ENCODE data around the gene TCEAL1. TPM values are rescaled to one million over a fixed set of nuclear protein-coding genes. Genes with fewer than 3 reads are reported as not detected.

TCEAL1 gene
- polyA plus RNA-seq, 1 donor from 2014 or later, result 89.4 TPM

GRCh38 chrX:103616676-103617186 is 12.0 kb upstream of the TCEAL1 start:
- TF ChIP-seq MXI1 (conservative IDR thresholded peaks at IDR 0.05; ENCODE audit: poor library complexity, severe bottlenecking) (no peak), SMC3 (conservative IDR thresholded peaks at IDR 0.05; ENCODE audit: poor library complexity) (no peak), TAF1 (IDR thresholded peaks at IDR 0.05; ENCODE audit: low read depth) (no peak), RAD21 (conservative IDR thresholded peaks at IDR 0.05) (no peak), EP300 (conservative IDR thresholded peaks at IDR 0.05; ENCODE audit: poor library complexity, severe bottlenecking) (no peak), EZH2 (IDR thresholded peaks at IDR 0.05; ENCODE audit: borderline replicate concordance, insufficient read depth, low read length, poor library complexity, severe bottlenecking) (no peak)
- TF ChIP-seq, protein P1, sequence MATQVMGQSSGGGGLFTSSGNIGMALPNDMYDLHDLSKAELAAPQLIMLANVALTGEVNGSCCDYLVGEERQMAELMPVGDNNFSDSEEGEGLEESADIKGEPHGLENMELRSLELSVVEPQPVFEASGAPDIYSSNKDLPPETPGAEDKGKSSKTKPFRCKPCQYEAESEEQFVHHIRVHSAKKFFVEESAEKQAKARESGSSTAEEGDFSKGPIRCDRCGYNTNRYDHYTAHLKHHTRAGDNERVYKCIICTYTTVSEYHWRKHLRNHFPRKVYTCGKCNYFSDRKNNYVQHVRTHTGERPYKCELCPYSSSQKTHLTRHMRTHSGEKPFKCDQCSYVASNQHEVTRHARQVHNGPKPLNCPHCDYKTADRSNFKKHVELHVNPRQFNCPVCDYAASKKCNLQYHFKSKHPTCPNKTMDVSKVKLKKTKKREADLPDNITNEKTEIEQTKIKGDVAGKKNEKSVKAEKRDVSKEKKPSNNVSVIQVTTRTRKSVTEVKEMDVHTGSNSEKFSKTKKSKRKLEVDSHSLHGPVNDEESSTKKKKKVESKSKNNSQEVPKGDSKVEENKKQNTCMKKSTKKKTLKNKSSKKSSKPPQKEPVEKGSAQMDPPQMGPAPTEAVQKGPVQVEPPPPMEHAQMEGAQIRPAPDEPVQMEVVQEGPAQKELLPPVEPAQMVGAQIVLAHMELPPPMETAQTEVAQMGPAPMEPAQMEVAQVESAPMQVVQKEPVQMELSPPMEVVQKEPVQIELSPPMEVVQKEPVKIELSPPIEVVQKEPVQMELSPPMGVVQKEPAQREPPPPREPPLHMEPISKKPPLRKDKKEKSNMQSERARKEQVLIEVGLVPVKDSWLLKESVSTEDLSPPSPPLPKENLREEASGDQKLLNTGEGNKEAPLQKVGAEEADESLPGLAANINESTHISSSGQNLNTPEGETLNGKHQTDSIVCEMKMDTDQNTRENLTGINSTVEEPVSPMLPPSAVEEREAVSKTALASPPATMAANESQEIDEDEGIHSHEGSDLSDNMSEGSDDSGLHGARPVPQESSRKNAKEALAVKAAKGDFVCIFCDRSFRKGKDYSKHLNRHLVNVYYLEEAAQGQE (IDR thresholded peaks at IDR 0.05; ENCODE audit: borderline replicate concordance), result no peak
- TF ChIP-seq, protein P2, sequence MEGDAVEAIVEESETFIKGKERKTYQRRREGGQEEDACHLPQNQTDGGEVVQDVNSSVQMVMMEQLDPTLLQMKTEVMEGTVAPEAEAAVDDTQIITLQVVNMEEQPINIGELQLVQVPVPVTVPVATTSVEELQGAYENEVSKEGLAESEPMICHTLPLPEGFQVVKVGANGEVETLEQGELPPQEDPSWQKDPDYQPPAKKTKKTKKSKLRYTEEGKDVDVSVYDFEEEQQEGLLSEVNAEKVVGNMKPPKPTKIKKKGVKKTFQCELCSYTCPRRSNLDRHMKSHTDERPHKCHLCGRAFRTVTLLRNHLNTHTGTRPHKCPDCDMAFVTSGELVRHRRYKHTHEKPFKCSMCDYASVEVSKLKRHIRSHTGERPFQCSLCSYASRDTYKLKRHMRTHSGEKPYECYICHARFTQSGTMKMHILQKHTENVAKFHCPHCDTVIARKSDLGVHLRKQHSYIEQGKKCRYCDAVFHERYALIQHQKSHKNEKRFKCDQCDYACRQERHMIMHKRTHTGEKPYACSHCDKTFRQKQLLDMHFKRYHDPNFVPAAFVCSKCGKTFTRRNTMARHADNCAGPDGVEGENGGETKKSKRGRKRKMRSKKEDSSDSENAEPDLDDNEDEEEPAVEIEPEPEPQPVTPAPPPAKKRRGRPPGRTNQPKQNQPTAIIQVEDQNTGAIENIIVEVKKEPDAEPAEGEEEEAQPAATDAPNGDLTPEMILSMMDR (IDR thresholded peaks at IDR 0.05; ENCODE audit: poor library complexity, severe bottlenecking), result no peak
- H3K27ac ChIP-seq (ENCODE audit: low read length), result no peak overlapping the region
- H3K4me2 ChIP-seq (ENCODE audit: low read length), result no peak overlapping the region
- no peak overlapping the region for H2AFZ ChIP-seq (ENCODE audit: low read depth, low read length)
- no peaks in the 10 kb centered on the region for H3K79me2 ChIP-seq (replicated peaks; ENCODE audit: insufficient read depth, low read length)
- no peak overlapping the region for H3K4me3 ChIP-seq (ENCODE audit: low read length)
- H4K20me1 ChIP-seq (ENCODE audit: insufficient read depth), result no peaks in the 10 kb centered on the region
- no peaks in the 10 kb centered on the region for H3K27me3 ChIP-seq (ENCODE audit: insufficient read depth, low read depth, low read length)
- H3F3A ChIP-seq (ENCODE audit: insufficient read depth, low read length, poor library complexity, severe bottlenecking), result no peaks in the 10 kb centered on the region
- H3K9ac ChIP-seq (ENCODE audit: low read length), result no peak overlapping the region
- no peaks in the 10 kb centered on the region for H3K36me3 ChIP-seq (ENCODE audit: insufficient read depth, low read length)
- no peaks in the 10 kb centered on the region for H3K9me3 ChIP-seq (ENCODE audit: low read length)
- H3K9me2 ChIP-seq (ENCODE audit: insufficient read depth, low read length), result no peaks in the 10 kb centered on the region

GRCh38 chrX:103624111-103624510 is 4.7 kb upstream of the TCEAL1 start:
- Histone ChIP-seq H3K27ac (ENCODE audit: low read length) (no peak overlapping the region), H3K9me3 (ENCODE audit: low read length) (no peaks in the 10 kb centered on the region), H3K79me2 (replicated peaks; ENCODE audit: insufficient read depth, low read length) (peaks cover 6% of the 10 kb centered on the region), H4K20me1 (ENCODE audit: insufficient read depth) (no peaks in the 10 kb centered on the region), H3K36me3 (ENCODE audit: insufficient read depth, low read length) (no peaks in the 10 kb centered on the region), H3K27me3 (ENCODE audit: insufficient read depth, low read depth, low read length) (no peaks in the 10 kb centered on the region), H3K9me2 (ENCODE audit: insufficient read depth, low read length) (no peaks in the 10 kb centered on the region), H3F3A (ENCODE audit: insufficient read depth, low read length, poor library complexity, severe bottlenecking) (no peaks in the 10 kb centered on the region), H3K4me2 (ENCODE audit: low read length) (no peak overlapping the region), H2AFZ (ENCODE audit: low read depth, low read length) (no peak overlapping the region), H3K9ac (ENCODE audit: low read length) (no peak overlapping the region), H3K4me3 (ENCODE audit: low read length) (no peak overlapping the region)
- TF ChIP-seq EP300 (conservative IDR thresholded peaks at IDR 0.05; ENCODE audit: poor library complexity, severe bottlenecking), result no peak
- TF ChIP-seq, protein P2 (IDR thresholded peaks at IDR 0.05; ENCODE audit: poor library complexity, severe bottlenecking), result no peak
- TF ChIP-seq MXI1 (conservative IDR thresholded peaks at IDR 0.05; ENCODE audit: poor library complexity, severe bottlenecking), result no peak
- TF ChIP-seq, protein P1 (IDR thresholded peaks at IDR 0.05; ENCODE audit: borderline replicate concordance), result no peak
- no peak for TF ChIP-seq EZH2 (IDR thresholded peaks at IDR 0.05; ENCODE audit: borderline replicate concordance, insufficient read depth, low read length, poor library complexity, severe bottlenecking)
- no peak for TF ChIP-seq SMC3 (conservative IDR thresholded peaks at IDR 0.05; ENCODE audit: poor library complexity)
- no peak for TF ChIP-seq TAF1 (IDR thresholded peaks at IDR 0.05; ENCODE audit: low read depth)
- no peak for TF ChIP-seq RAD21 (conservative IDR thresholded peaks at IDR 0.05)
- no peak for TF ChIP-seq POLR2AphosphoS5 (IDR thresholded peaks at IDR 0.05)
